Measurements from ENCODE around the gene TPPP3.

Gene TPPP3

DNA sequence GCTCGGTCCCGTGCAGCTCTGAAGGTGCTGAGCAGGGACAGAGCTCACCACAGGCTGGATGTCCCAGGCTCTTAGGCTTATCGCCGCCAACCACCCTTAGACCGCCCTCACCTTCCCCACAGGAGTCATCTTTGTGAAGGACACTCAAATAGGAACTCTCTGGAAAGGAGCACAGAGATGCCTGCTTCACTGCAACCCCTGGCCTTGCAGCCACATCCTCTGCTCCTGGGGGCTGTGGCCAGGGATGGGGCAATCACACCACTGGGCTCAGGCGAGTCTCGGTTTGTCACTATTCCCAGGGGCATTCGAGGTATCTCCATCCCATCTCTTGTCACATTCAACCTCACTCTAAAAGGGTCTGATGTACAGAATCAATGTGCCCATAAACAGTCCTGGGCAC lies 12.0 kb upstream of the TPPP3 start:
- DNase-seq (ENCODE audit: low spot score) = no peak
- FAIRE-seq = no peak

DNA sequence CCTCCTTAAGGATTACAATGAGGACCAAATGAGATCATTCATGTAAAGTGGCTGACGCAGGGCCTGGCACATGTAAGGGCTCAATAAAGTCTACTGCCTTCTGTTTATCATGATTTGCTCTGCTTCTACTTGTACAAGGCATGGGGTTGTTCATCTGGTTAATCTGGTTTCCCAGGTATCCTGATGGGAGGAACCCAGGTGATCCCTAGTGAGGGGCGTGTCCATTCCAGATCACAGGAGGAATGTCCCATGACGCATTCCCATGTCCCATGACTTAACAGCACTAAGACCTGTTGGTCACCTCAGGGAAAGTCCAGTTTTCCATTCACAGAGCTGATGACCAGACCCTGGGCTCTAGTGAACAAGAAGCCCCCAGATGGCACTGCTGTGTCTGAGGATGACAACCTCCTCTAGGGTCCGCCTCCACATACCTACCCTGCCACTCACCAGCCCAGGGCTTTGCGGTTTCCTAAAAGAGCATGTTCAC lies 11.5 kb upstream of the TPPP3 start:
- DNase-seq (ENCODE audit: low spot score) = no peak
- no peak for FAIRE-seq

DNA sequence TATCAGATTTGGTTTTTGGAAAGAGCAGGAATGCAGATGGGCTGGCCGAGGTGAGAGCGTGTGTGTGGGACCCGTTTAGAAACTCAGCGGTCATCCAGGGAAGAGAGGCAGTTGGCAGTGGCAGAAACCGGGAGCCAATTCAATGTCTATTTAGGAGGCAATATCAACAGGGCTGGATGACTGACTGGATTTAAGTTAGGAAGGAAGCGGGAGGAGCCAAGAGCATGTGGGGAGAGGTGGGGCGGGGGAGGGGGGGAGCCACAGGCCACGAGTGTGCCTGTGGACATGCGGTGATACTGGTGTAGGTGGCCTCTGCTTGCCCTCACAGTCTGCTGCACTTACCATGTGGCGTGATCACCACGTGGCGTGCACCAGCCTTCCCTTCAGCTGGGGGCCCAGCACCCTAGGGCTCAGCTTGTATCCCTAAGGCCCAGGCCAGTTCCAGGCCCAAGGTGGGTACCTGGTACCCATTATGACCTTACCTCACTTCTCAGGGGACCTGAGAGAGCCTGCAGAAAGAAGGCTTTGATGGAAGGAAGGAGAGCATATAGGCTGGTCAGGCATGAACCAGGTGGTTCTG lies 10.8 kb upstream of the TPPP3 start:
- FAIRE-seq = no peak
- DNase-seq (ENCODE audit: low spot score) = no peak

DNA sequence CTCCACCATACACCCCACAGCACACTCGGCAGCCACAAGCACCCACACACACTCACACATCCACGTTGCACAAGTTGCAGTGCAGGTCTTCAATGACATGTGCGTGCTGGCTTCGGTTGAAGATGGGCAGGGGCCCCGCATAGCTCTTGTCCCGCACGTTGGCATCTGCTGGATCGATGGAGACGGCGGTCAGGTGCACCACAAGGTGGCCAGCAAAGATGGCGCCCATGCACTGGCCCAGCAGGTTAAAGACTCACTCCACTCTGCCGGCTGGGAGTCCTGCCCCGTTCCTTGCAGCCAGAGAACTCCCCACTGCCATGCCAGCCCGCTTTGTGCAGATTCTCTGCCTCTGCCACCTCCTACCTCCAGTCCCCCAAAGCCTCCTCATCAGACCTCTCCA lies 7.6 kb upstream of the TPPP3 start:
- FAIRE-seq = no peak
- DNase-seq (ENCODE audit: low spot score) = no peak

DNA sequence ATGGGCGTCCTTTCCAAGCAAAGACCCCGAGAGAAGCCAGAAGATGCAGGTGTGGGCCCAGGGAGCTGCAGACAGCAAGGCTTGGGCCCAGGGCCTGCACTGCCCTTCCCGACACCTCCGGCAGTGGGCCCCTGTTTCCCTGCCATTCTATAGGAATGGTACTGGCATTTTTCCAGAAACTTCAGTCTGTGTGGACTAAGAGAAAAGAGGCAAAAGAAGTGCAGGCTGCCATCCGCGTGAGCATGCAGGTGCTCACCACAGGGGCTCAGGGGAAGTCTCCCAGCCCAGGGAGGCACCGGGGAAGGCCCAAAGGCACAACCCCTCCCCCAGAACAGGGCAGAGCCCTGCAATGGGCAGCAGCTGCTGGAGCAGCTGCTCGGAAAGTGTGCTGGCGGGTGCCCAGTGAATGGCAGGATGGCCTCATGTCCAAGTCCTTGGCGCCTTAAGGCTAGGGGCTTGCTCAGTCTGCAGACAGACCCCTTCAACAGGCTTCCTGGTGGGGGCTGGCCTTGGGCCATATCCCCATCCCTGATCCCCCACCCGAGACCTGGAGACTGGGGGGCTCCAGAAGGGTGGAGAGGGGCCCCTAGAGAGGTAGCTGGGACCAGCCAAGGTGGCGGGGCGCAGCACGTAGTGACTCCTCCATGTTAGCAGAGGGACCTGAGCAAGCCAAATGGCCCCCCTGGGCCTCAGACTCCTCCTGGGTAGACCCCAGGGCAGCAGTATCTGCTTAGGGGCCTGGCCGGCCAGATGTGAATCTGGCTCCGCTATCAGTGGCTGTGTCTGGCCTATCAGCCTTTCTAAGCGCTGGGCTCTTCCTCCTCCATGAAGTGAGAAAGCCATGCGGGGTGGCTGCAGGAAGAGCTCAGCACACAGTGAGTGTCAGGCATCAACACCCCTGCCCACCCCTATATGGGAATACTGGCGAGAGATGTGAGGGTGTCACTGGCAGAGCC lies 6.7 kb upstream of the TPPP3 start:
- FAIRE-seq = no peak
- DNase-seq (ENCODE audit: low spot score) = no peak

DNA sequence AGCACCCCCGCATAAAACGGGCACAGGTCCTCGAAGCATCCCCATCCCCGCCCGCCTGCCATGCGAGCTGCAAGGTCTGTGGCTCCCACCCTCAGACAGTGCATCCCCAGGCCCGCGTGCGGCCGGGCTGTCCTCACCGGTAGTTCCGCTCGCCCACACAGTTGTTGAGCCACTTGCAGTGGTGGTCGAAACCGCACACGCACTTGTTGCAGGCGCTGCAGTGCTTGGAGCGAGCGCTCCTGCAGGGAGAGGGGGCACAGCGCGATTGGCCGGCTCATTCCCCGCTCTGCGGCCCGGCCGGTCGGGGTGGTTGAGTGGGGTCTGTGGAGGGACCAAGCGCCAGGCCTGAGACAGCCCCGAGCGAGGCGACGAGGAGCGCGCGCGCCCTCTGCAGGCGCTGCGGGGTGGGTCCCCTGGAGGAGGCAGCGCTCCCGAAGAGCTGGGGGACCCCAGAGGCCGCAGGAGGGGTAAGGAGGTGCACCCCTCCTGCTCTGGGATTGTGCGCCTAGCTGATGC lies 6.0 kb upstream of the TPPP3 start:
- DNase-seq (ENCODE audit: low spot score) (no peak), FAIRE-seq (no peak)

DNA sequence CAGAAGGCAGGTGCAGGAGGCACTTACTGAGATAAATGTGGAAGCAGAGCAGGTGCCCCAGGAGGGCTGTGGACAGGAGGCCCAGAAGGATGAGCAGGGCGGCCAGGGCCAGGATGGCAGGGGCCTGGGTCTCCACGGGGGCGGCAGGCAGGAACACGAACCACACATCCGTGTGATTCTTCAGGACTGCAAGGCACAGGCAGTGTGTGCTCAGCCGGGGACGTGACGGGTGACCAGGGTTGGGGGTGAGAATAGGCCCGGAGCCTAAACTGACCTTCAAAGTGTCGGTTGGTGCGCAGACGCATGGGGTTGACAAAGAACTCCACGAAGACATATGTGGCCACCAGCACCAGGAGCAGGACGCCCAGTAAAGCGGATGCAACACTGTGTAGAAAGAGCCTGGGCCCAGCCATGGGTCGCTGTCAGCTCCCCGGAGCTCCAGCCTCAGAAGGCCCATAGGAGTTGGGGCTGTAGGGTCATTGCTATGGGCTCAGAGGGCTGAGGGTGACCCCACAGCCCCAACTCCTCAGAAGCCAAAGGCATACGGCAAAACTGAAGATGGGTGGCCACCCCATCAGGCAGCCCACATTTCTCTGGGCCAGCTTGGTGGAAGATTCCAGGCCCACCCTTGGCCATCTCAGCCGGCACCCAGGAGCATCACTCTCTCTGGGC lies 5.4 kb upstream of the TPPP3 start:
- FAIRE-seq (no peak), DNase-seq (ENCODE audit: low spot score) (no peak)

DNA sequence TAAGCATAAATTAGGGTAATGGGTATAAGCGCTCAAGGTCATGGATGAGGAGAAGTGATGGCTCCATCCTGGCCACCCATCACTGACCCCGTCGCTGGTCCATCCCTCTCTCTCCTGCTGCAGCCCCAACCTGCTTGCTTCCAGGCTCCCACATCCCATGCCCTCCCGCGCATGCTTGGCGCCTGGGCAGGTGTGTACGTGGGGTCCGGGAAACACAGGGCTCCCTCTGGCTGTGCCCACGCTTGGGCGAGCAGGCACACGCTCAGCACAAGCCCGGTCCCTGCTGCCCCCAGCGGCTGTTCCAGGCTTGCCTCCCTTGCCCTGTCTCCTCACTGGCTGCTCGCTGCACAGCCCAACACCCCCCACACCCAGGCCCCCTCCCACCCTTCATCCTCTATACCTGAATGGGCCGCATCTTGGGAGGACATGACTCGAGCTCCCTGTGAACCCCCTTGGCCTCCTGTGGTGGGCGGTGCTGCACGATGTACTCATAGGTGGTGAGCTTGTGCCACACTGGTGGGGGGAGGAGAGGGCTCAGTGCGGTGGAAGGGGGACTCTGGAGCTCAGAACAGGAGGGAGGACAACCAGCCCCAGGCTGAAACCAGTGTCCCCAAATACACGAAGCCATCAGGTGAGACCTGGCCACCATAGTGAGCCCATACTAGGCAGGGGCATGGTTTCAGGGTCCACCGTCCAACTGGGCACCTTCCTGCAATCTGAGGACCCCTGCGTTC lies 4.7 kb upstream of the TPPP3 start:
- DNase-seq (ENCODE audit: low spot score) (no peak), FAIRE-seq (no peak)

DNA sequence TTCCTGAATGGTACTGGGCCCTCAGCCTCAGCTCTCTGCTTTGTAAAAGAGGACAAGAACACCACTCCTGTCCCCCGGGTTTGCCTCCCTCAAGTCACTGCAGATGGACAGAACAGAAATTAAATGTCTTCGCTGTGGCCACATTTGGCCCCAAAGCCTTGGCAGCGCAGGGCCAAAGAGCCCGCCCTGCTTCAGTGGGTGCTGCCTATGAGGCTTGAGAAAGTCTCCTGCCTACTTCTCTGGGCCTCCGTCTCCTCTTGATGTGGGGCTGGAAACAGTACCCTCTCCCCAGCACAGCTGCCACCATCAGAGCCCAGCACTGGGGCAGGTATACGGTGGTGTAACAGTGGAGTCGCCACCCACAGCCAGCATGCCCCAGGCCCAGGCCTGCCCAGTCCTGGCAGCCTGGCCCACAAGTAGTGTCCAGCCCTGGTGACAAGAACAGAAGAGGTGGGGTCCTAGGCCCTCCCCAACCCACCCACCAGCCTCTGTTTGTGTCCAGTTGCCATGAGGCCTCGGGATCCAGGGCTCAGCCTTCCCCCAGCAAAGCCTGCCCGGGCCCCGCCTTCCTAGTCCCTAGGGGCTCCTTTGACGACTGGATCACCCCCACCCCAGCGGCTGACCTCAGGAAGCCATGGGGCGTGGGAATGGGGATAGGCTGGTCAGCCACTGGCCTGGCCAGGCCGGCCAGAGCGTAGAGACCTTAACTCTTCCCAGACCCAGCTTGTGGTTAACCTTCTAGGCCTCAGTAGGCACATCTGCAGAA lies 3.9 kb upstream of the TPPP3 start:
- FAIRE-seq = no peak
- DNase-seq (ENCODE audit: low spot score) = no peak

DNA sequence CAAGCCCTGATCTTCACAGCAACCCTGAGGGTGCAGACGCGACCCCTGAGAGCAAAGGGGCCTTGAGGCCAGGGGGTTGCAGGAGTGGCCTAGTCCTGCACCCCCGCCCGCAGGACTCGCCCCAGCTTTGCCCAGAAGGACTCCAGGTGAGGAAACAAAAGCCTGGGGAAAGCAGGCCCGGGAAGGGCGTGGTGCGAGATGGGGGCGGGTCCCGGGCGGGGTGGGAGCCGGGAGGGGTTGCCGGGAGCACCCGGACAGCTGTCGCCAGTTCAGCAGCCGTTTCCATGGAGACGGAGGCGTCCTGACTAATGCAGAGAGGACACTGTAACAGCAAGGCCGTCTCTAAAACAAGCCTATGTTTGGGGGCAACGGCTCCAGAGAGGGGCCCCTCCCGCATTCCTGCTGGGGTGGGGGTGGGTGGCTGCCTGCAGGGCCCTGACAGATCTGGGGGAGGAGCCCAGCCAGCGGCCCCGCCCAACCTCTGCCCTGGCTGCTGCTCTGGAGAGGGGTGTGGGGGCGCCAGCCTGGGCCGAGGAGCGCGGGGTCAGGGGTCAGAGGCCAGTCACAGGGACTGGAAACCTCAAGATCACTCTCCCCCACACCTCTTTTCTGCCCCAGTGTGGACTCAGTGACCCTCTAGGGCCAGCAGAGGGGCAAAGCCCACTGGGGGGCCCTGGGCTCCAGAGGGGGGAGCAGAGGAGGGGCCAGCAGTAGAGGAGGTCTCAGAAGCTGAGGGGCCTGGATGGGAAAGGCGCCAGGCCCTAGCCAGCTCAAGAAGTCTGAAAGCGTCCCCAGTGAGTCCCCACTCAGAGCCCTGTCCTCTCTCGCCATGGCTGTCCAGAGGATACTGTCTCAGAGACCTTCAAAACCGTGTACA lies 3.1 kb upstream of the TPPP3 start:
- FAIRE-seq = no peak
- DNase-seq (ENCODE audit: low spot score) = peak; percentile 58

DNA sequence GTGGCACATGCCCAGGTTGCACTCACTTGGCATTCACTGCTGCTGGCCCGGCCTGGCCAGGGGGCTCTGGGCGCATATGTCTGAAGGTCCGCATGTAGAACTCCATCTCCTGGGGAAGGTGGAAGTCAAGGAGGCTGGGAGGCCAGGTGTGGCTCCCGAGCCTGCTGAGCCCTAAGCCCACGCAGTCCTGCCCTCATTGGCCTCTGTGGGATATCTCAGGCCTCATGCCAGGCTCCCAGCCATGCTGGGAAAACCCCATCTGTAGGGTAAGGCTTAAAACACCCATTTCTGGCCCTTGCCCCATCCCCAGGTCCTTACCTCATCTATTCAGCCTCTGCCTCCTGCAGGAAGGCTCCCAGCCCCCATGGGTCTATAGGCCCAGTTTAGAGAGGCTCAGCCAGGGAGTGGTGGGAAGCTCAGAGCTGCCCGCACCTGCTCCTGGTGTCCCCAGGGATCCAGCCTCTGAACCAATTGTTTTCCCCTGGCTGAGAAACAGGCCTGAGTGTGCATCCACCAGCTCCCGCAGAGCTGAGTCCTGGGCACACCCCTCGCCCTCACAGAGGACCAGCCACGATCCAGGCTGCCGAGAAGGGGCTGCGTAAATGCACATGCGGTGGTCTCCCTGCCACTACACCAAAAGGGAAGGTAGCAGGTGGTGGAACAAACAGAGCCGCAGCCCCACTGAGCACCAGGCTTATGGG lies 2.3 kb upstream of the TPPP3 start:
- DNase-seq (ENCODE audit: low spot score) = no peak
- no peak for FAIRE-seq

DNA sequence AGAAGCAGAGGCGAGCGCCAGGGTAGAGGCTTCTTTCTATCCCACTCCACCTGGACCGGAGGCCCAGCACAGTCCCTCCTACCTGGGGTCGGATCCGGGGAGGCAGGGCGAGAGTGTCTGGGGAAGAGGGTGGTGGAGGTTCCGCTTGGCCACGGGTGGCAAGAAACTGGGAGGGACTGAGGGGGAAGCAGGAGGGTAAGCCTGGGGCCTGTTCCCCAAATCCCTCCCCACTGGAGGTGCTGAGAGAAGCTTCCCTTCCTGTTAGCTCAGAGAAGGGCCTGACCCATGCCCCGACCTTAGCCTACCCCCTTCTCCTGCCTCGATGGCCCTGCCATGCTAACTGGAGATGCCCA lies 1.8 kb upstream of the TPPP3 start:
- no peak for DNase-seq (ENCODE audit: low spot score)
- no peak for FAIRE-seq

DNA sequence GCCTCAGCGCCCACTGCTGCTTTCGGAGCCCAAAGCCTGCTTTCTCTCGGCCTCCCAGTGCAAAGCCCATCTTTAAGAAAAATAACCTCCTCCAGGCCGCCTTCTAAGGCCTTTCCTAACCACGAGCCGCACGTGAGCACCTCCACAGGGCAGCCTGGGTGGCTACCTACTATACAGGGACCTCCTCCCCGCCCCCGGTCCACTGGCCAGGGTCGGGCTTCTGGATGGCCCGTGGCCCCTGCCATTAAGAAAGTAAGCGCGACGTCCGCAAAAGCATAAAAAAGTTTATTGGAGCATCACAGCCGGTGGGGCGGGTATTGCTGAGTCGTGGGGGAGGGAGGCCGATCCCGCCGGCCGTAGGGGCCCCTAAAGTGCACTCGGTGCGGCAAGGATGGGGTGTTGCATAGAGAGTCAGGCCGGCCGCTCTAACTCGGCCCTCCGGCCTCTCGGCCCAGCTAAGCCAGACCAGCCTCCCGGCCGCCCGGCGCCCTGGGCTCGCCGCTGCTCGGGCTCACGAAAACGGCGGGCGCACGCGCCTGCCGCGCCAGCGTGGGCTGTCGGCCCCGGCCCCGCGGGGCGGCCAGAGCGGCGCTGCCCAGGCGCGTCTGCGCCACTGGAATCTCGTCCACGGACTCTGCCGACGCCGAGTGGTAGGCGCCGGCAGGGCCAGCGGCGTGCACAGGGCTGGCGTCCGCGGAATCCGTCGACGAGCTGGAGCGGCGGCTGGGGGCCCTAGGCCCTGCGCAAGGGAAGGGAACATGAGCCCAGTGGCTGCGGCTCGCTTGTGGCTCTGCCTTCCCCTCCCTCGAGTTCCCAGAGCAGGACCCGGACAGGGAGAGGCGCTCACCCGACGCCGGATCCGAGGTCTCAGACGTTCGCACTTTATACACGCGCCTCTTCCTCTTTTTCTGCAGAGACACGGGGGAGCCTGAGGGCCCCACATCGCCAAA lies 1.1 kb upstream of the TPPP3 start:
- DNase-seq (ENCODE audit: low spot score) (no peak), FAIRE-seq (no peak)

DNA sequence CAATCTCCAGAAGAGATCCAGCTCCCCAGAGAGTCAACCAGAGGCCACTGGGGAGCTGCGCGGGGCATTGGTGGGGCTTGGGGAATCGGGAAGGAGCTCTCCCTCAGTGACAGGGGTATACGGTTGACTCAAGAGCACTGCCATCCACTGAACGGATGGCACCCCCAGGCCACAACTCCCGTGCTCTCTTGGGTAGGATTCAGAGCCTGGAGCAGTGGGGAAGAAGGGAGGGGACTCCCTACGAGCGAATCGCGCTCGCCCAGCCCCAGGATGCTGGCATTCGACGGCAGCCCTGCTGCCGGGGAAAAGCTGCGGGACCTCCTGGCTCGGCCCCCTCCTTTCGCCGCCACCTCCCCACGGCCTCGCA lies 473 bp upstream of the TPPP3 start:
- DNase-seq (ENCODE audit: low spot score) = no peak
- no peak for FAIRE-seq

DNA sequence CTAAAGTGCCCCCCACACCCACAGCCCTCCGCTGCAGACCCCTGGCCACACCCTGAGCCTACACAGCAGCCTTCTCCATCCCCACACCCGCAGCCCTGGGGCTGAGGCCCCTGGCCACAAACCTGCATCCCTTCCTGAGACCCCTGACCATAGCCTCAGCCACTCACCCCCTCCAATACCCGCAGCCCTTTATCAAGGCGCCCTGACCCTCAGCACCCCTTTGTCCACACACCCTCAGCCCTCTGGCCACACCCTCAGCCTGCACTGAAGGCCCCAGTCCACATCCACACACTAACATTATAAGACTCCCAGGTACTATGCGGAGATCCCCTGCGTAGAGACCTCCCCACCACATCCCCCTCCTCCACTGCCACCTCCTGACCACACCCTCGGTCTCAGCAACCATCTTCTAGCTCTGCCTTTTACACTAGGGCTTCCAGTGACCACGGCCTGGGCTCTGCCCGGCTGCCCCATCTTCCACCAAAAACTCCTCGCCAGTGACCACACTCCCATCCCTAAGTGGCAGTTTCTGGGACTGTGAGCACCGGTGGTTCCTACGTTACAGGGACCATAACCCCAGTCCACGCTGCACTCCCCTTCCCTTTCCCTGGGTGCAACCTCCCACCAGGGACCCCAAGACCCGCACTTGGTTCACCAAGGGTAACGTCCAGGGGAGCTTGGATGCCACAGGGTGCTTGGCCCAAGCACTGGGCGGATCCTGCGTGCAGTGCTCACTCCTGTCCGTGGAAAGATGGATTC lies 818 bp downstream of the TPPP3 start:
- no peak for FAIRE-seq

DNA sequence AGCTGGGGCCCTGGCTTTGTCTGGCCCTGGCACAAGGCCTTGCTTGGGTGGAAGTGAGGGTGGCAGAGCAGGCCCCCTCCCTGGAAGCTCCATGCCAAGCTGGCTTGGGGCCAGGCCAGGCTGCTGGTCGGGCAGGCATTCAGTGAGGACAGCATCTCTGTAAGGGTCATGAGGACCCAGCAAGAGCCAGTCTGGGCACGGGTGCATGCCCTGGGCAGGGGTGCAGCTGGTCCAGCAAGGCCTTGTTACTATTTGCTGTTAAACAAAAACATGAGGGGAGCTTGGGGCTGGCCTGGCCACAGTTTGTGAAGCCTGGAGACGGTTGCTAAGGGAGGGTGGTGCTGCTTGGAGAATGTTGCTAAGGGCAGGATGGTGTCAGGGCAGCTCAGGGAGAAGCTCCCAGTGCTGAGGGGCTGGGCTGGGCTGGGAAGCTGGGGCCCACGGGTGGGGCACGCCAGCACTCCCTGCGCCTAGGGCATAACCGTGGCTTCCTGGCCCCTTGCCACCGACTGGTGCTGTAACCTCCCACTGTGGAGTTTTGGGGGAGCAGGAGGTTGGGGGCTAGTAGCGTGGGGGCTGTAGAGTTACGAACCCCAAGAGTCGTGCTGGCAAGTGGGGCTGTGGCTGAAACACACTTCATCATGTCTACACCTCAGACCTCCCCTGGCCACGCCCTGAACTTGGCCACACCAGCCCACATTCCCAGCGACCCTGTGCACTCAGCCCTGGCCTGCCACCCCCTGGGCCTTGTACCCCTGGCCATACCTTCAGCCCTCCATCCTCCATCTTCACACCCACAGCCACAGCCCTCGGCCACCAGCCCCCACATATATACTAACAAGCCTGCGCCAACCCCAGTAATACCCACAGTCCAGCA lies 1.6 kb downstream of the TPPP3 start:
- DNase-seq (ENCODE audit: low spot score) (no peak), FAIRE-seq (no peak)

More for the DNA sequence above, 818 bp downstream of the TPPP3 start:
- DNase-seq (ENCODE audit: low spot score) = no peak

Data from RCC 7860 (cell line).